Duodenal mucosa (tissue), 2 donors: ENCODE measurements around the gene MVK.

Experiments used
- H3K27ac ChIP-seq: one replicate; pipeline ENCODE4 v1.7.0; 2013; ENCODE audit warnings: low read depth, low read length
- H3K27me3 ChIP-seq, 2 donors: one replicate each; pipeline ENCODE4 v1.7.0; 2013; ENCODE audit warnings: low read length in 2 of 2, control low read depth in 1 of 2; ENCODE audit not compliant: insufficient read depth in 2 of 2, control insufficient read depth in 1 of 2
- H3K36me3 ChIP-seq, 2 donors: one replicate each; pipeline ENCODE4 v1.7.0; 2013; ENCODE audit warnings: low read length in 2 of 2, control low read depth in 1 of 2; ENCODE audit not compliant: insufficient read depth in 2 of 2, control insufficient read depth in 1 of 2
- H3K4me1 ChIP-seq, 2 donors: one replicate each; pipeline ENCODE4 v1.7.0; 2013; ENCODE audit warnings: low read length in 2 of 2, control low read depth in 1 of 2; ENCODE audit not compliant: insufficient read depth in 2 of 2, control insufficient read depth in 1 of 2
- H3K4me3 ChIP-seq, 2 donors: one replicate each; pipeline ENCODE4 v1.7.0; 2013; ENCODE audit warnings: low read length in 2 of 2, low read depth in 1 of 2
- H3K9ac ChIP-seq, 2 donors: one replicate each; pipeline ENCODE4 v1.7.0; 2013; ENCODE audit warnings: low read length in 2 of 2, low read depth in 1 of 2
- H3K9me3 ChIP-seq, 2 donors: one replicate each; pipeline ENCODE4 v1.7.0; 2013; ENCODE audit warnings: low read length in 2 of 2, control low read depth in 1 of 2; ENCODE audit not compliant: control insufficient read depth in 1 of 2

The MVK gene

DNA sequence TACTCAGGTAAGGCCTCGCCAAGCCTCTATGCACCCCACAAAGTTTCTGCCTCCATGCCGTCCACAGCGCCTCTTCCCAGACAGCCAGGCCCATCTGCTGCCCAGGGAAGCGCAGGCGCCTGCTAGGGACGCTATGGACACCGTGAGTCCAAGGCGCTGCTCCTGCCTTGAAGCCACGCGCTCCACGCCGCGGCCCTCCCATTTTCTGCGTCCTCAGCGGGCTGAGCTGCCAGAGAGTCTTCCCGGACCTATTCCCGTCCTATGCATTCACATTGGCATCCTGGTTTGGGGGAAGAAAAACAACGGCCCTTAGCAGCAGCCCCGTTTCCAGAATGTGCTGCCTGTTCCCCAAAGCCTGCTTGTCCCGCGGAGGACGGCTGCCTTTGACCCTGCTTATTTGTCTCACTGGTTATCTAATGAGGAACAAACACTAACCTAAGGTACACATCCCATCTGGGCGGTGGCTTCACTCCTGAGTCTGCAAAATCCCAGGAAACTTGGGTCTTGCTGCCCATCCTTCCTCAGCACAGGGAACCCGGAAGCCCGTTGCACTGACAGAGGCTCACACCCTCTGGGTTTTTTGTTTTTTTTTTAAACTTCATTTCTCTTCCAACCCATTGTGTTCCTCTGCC is 38.2 kb upstream of the MVK start:
- no peak overlapping the region for H3K4me3 ChIP-seq
- H3K27ac ChIP-seq = no peak overlapping the region
- H3K36me3 ChIP-seq = peaks cover 12 to 46% of the 10 kb centered on the region in 2 donors
- no peaks in the 10 kb centered on the region for H3K4me1 ChIP-seq
- no peaks in the 10 kb centered on the region for H3K27me3 ChIP-seq
- no peak overlapping the region for H3K9ac ChIP-seq
- H3K9me3 ChIP-seq = no peaks in the 10 kb centered on the region

- H3K4me3 ChIP-seq = no peak overlapping the region
- peaks cover 8 to 41% of the 10 kb centered on the region in 2 donors for H3K36me3 ChIP-seq
- H3K4me1 ChIP-seq = no peaks in the 10 kb centered on the region
- H3K27me3 ChIP-seq = no peaks in the 10 kb centered on the region
- H3K9me3 ChIP-seq = no peaks in the 10 kb centered on the region
- no peak overlapping the region for H3K9ac ChIP-seq
- no peak overlapping the region for H3K27ac ChIP-seq
Measured at GRCh38 chr12:109535863-109536250, 37.7 kb upstream of the MVK start.

DNA sequence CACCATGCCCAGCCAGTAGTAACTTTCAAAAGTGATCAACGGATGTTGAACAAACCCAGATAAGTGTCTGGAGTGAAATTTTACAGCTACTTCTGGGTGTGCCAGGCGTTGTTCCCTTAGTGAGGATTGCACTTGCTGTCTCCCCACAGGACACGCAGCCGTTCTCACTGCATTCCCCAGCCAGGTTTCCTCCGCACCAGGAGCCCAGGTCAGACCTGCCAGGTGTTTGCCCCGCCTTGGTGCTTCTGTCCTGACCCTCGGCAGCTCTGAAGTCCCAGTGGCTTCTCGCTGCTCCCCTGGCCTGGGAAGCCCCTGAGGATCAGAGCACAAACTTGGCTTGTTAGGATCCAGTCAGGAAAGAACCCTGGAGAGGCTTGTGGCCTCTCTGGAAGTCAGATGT is 36.5 kb upstream of the MVK start:
- Histone ChIP-seq H3K27ac (no peak overlapping the region), H3K9ac (no peak overlapping the region), H3K4me3 (no peak overlapping the region), H3K4me1 (no peaks in the 10 kb centered on the region), H3K27me3 (no peaks in the 10 kb centered on the region), H3K36me3 (peaks cover 8 to 28% of the 10 kb centered on the region in 2 donors), H3K9me3 (no peaks in the 10 kb centered on the region)

- H3K9me3 ChIP-seq = no peaks in the 10 kb centered on the region
- no peaks in the 10 kb centered on the region for H3K27me3 ChIP-seq
- H3K4me1 ChIP-seq = no peaks in the 10 kb centered on the region
- peaks cover 2 to 24% of the 10 kb centered on the region in 2 donors for H3K36me3 ChIP-seq
- H3K4me3 ChIP-seq = no peak overlapping the region
- no peak overlapping the region for H3K9ac ChIP-seq
- H3K27ac ChIP-seq = no peak overlapping the region
Measured at GRCh38 chr12:109538191-109538863, 35.3 kb upstream of the MVK start.

- Histone ChIP-seq H3K9ac (no peak overlapping the region), H3K9me3 (no peaks in the 10 kb centered on the region), H3K4me1 (no peaks in the 10 kb centered on the region), H3K36me3 (peaks cover 0 to 12% of the 10 kb centered on the region in 2 donors), H3K27ac (no peak overlapping the region), H3K27me3 (no peaks in the 10 kb centered on the region), H3K4me3 (no peak overlapping the region)
Measured at GRCh38 chr12:109539508-109539907, 34.1 kb upstream of the MVK start.

GRCh38 chr12:109540526-109541412 is 32.8 kb upstream of the MVK start:
- no peak overlapping the region for H3K9ac ChIP-seq

GRCh38 chr12:109541413-109541726 is 32.2 kb upstream of the MVK start:
- Histone ChIP-seq H3K27me3 (no peaks in the 10 kb centered on the region), H3K36me3 (no peaks in the 10 kb centered on the region), H3K4me3 (no peak overlapping the region), H3K9ac (no peak overlapping the region), H3K4me1 (no peaks in the 10 kb centered on the region), H3K27ac (no peak overlapping the region), H3K9me3 (no peaks in the 10 kb centered on the region)

More at GRCh38 chr12:109540526-109541412, 32.8 kb upstream of the MVK start:
- Histone ChIP-seq H3K9me3 (no peaks in the 10 kb centered on the region), H3K4me1 (no peaks in the 10 kb centered on the region), H3K4me3 (no peak overlapping the region), H3K27ac (no peak overlapping the region), H3K27me3 (no peaks in the 10 kb centered on the region), H3K36me3 (peaks cover 0 to 2% of the 10 kb centered on the region in 2 donors)

- Histone ChIP-seq H3K36me3 (no peaks in the 10 kb centered on the region), H3K27ac (no peak overlapping the region), H3K9ac (no peak overlapping the region), H3K9me3 (no peaks in the 10 kb centered on the region), H3K4me3 (no peak overlapping the region), H3K27me3 (no peaks in the 10 kb centered on the region), H3K4me1 (no peaks in the 10 kb centered on the region)
Measured at GRCh38 chr12:109542014-109542413, 31.6 kb upstream of the MVK start.

GRCh38 chr12:109542876-109543275 is 30.7 kb upstream of the MVK start:
- H3K4me3 ChIP-seq = no peak overlapping the region
- no peaks in the 10 kb centered on the region for H3K9me3 ChIP-seq
- peaks cover 0 to 5% of the 10 kb centered on the region in 2 donors for H3K27me3 ChIP-seq
- H3K9ac ChIP-seq = no peak overlapping the region
- no peaks in the 10 kb centered on the region for H3K4me1 ChIP-seq
- no peak overlapping the region for H3K27ac ChIP-seq
- no peaks in the 10 kb centered on the region for H3K36me3 ChIP-seq

- Histone ChIP-seq H3K4me1 (no peaks in the 10 kb centered on the region), H3K9me3 (no peaks in the 10 kb centered on the region), H3K27me3 (peaks cover 8 to 14% of the 10 kb centered on the region in 2 donors), H3K9ac (no peak overlapping the region), H3K36me3 (no peaks in the 10 kb centered on the region), H3K27ac (no peak overlapping the region), H3K4me3 (no peak overlapping the region)
Measured at GRCh38 chr12:109544955-109545531, 28.6 kb upstream of the MVK start.
